SKM-1 treated with dmso at 0.1 percent for 144 hours (cell line): ENCODE data around the gene NRXN2.
"Not testable (repeated sequence)": the region's sequence is repeated elsewhere in the genome, so short reads cannot be mapped to it uniquely, and the experiment has no call there.

Experiments used
- DNase-seq: peaks from one replicate; lab custom pipeline; 2025; ENCODE audit not compliant: unreplicated experiment; lab: John Stamatoyannopoulos, UW

NRXN2 gene

DNA sequence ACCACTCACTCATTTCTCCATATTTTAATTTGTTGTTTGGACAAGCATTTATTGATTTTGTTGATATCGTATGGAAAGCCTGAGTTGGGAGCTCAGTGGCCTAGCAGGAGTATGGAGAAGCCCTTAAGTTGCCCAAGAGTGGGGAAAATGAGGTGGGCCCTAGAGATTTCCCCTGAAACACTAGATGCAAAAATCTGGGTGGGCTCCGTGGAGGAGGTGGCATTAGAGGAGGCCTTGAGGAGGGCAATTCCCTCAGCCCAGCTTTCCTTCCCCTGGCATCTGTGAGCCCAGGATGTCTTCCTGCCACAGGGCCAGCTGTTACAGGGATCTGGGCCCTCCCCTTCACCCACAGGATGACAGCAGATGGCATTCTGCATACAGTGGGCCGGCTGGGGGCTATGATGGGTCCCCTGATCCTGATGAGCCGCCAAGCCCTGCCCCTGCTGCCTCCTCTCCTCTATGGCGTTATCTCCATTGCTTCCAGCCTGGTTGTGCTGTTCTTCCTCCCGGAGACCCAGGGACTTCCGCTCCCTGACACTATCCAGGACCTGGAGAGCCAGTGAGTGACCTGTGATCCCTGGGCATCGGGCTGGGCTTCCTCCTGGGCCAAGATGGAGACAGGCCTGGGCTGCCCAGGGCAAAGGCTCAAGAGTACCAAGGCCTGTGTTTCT, 153.6 kb downstream of the NRXN2 start:
- DNase-seq: no peak

DNA sequence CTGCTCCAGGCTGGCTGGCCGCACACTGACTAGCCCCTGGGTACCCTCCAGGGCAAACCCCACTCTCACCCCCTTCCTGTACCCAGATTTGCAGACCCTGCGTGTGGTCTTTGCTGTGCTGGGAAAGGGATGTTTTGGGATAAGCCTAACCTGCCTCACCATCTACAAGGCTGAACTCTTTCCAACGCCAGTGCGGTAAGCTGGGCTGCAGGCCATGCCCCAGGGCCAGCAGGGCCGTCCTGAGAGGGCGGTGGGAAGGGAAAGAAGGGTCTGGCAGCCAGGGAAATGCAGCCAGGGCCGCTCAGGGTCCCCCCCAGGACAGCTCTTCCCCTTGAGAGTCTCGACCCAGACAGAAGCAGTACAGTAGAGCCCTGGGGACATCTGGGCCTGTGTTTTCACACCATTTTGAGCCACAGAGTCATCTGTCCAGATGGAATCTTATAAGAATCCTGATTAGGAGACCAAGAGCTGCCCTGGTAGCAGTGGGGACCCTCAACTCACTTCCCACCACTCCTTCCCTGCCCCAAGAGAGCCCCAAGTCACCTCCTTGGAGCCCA, 154.3 kb downstream of the NRXN2 start:
- DNase-seq: no peak

- DNase-seq: no peak
These were observed 154.9 kb downstream of the NRXN2 start for GRCh38 chr11:64568041-64568571.

DNA sequence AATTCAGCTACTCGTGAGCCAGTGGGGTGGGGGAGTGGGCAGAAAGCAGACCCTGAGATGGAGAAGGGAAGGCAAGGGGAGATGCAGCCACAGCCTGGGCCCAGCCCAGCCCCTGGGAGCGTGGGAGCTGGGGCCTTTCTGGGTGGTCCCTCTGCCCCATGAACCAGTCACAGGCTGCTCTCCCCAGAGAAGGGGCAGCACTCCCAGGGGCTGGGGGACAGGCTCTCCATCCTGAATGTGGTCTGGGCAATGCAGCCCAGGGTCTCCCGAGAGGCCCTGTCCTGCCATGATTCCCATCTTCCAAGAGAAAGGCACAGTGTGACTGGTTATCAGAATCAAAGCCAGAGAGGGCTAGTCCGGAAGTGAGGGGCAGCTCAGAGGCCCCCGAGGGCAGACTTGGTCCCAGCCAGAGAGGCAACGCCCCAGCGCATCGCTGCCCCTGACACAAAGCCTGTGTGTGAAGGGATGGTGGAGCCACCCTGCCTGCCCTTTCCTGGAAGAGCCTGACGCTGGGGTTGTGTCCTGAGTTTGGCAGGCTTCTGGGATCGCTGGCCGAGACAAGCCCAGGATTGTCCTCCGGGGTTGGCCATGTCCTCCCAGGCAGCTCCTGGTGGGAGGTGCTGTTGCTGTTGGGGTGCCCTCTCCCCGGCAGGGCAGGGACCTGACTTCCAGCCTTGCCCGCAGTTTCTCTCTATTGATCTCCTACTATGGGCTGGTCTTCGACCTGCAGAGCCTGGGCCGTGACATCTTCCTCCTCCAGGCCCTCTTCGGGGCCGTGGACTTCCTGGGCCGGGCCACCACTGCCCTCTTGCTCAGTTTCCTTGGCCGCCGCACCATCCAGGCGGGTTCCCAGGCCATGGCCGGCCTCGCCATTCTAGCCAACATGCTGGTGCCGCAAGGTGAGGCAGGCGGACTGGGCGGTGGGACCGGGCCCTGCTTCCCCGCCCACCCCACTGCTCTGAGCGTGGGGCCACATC, 155.8 kb downstream of the NRXN2 start:
- no peak for DNase-seq

DNA sequence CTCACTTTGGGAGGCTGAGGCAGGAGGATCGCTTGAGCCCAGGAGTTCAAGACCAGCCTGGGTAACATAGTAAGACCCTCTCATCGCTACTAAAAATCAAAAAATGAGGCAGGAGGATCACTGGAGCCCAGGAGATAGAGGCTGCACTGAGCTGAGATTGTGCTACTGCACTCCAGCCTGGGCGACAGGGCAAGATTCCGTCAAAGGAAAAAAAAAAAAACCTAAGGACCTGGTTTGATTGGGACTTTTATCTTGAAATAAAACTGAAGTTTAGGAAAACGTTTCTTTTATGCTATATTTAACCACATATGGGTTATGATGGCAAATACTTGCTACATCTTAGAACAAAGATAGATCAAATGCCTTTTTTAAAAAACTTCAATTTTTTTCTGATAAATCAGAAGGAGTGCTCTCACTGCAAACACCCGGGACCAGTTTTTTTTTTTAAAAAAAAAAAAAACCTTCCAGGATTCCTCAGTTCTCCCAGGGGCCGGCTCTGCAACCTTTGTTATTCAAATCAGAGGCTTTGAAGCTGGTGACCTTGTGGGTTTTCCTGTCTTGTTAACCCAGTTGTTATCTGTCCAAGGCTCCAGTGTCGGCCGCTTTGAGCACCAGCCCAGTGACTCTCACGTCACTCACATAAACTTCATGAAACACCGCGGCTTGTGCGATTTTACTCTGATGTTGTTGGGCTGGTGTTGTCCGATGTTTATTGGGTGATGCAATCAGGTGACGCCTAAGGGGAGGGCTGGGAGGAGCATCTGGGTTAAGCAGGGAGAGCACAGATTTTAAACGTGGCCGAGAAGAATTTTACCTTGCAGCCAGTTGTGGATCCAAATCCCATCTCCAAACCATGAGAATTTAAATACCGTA, 156.7 kb downstream of the NRXN2 start:
- no peak for DNase-seq

DNA sequence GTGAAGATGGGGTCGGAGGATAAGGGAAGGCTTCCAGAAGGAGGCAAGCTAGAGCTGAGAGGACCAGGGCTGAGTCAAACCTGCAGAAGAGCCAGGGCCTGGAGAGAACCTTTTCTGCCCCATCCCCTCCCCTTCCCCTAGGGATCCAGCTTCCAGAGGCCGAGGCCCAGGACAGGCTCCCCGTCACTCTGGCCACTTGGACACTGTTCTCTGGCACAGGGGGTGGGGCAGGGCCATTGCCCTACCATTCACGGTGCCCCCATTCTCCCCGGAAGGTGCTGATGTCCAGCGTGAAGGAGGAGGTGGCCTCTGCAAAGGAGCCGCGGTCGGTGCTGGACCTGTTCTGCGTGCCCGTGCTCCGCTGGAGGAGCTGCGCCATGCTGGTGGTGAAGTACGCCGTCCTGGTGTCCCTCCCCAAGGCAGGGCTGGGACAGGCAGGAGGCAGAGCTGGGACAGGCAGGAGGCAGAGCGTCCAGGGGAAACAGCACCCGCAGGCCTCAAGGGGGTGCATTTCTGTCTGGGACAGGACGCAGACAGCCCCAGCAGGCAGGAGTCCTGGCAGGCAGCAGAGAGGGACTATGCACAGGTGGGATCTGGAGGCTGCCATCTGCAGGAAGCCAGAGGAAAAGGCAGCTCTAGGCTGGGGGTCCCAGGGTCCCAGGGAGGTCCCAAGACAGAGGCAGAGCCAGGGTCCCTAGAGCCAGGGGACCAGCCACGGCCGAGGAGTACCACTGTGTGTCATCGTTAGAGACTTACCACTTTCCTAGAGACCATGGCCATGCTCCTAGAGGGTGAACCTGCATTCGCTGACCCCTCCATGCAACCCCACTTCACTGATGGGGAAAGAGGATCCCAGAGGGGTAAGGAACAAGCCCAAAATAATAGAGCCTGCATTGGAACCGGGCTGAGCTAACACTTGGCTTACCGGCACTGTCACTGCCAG, 157.8 kb downstream of the NRXN2 start:
- DNase-seq: no peak

DNA sequence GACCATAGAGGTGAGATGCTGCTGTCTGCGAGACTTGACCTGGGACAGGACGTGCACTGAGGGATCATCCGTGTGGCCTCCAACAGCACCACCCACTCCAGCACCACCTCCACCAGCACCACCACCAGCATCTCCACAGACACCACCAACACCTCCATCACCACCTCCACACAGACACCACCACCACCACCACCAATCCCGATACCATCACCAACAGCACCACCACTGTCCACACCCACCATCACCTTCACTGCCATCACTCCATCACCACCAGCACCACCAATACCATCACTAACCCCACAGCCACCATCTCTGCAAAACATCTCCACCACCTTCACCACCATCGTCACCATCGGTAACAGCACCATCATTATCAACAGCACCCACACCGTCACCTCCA, 158.6 kb downstream of the NRXN2 start:
- DNase-seq: no peak

DNA sequence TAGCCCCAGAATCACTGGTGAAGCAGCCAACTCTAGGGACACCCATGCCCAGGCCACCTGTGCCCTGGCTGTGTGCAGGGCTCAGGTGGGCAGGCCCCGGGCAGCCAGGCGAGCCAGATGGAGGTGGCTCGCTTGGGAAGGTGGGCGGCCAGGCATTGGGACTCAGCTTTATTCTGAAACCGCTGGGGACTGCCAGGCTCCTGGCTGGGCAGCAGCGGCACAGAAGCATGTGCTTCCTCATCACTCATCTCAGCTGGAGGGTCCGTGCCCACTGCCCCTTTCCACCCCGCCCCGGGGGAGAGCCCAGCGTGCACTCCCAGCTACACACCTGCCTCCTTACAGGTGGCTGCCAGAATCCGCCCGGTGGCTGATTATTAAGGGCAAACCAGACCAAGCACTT, 159.0 kb downstream of the NRXN2 start:
- DNase-seq: no peak

DNA sequence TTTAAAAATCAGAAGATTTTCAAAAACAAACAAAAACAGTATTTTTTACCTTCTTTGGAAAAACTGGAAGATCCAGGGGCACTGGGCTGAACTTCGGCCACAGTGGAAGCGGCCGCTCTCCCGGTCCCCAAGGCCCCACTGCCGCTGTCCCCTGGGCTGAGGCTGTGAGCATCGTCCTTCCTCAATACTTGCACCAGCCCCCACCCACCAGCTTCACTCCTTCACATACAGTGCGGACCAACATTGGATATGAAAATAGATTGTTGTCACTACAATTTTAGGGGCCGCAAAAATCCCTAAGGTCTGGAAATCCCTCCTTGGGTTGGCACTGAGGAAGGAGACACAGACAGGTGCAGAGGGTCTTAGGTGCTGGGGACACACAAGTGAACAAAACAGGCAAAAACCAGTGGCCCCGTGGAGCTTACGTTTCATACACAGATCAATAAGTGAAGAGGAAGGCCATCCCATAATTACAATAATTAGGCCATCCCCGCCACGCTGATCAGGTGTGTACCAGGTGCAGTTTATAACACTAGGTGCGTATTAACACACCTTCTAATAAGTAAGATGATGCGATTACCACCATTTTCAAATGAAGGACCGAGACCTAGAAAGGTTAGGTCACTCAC, 160.2 kb downstream of the NRXN2 start:
- DNase-seq: no peak

DNA sequence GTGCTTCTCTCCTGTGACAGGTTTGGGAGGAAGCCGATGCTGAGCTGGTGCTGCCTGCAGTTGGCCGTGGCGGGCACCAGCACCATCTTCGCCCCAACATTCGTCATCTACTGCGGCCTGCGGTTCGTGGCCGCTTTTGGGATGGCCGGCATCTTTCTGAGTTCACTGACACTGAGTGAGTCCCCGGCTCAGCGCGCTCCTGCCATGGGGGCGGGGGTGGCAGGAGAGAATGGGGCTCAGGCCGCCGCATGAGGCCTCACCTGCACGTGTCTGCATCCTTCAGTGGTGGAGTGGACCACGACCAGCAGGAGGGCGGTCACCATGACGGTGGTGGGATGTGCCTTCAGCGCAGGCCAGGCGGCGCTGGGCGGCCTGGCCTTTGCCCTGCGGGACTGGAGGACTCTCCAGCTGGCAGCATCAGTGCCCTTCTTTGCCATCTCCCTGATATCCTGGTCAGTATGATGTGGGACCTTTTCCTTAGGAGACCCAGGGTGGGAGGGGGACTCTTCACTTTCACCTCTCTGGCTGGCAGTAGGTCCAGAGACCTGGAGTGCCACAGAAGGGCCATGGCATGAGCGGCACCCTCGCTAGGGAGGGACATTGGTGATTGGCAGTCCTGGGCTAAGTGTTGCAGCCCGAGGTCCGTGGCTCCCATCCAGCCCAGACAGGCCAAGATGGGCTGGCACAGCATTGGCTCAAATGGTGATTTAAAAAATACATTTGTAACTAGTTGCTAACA, 160.8 kb downstream of the NRXN2 start:
- DNase-seq: no peak

DNA sequence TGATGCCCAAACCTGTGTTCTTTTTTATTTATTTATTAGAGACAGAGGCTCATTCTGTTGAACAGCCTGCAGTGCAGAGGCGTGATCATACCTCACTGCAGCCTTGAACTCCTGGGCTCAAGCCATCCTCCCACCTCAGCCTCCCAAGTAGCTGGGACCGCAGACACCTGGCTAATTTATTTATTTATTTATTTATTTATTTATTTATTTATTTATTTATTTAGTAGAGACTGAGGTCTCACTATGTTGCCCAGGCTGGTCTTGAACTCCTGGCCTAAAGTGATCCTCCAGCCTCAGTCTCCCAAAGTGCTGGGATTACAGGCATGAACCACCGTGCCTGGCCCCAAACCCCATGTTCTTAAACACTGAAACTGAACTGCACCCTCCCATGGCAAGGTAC, 161.6 kb downstream of the NRXN2 start:
- DNase-seq: not testable (repeated sequence)

DNA sequence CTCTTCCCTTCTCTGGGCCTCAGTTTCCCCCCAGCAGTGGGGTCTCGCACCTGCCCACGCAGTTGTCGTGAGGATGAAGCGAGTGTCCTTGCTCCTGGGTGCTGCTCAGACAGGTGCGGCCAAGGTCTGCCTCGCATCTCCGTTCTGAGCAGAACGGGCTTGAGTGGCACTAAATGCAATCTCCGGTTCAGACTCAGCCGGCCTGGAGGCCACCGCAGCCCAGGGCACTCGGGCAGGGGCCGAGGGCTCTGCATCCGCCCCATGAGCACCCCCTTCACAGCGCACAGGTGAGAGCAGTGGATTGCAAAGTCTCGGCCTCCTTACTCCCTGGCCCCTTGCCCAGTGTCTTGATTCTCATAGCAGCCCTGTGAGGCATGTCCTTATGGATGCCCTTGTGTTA, 162.1 kb downstream of the NRXN2 start:
- DNase-seq: no peak

DNA sequence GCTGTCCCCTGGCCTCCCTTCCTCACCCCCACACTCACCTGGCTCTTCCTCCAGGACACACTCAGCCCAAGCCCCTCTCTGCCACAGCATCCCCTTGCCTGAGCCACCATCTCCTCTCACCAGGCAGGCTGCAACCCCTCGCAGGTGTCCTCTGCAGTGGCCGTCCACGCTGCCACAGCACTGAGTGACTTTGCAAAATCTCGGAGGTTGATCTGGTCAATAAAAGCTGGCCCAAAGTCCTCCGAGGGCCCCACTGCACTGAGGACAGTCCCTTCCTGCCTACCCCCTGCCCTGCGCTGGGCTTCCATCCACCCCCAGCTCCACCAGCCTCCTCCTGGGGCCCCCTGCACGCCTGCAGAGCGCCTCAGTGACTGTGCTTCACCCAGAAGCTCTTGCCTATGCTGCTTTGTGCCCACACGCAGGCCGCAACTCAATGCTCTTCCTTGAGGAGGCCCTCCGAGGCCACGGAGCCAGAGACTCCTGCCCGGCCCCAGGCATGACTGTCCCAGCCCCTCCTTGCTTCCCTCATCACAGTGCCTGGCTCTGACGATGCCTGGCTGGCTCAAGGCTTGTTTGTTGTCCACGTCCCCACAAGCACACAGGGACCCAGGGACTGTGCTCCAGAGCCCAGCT, 162.7 kb downstream of the NRXN2 start:
- no peak for DNase-seq

- DNase-seq: no peak
These were observed 163.5 kb downstream of the NRXN2 start for GRCh38 chr11:64559351-64560138.

DNA sequence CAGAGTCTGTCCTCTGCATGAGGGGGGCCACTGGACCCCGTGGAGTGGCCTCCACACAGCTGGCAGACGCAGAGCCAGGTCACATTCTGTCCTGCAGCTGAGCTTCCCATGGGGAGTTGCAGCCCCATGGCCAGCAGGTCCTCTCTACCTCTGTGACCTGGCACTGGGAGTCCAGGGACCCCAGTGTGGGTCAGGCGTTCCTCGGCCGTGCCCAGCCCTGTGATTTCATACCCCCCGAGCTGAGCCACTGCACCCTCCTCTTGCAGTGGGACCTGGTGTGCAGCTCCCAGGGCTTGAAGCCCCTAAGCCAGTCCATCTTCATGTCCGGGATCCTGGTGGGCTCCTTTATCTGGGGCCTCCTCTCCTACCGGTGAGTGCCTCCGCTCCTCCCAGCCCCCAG, 164.1 kb downstream of the NRXN2 start:
- no peak for DNase-seq

GRCh38 chr11:64558065-64558745, 164.8 kb downstream of the NRXN2 start:
- DNase-seq: no peak
